ENCODE data around the gene BAG2. TPM values are rescaled to one million over a fixed set of nuclear protein-coding genes. Genes with fewer than 3 reads are reported as not detected.

BAG2 gene
- total and polyA plus RNA-seq, 10 of the 15 experiments (the other 5 are each of a cell fraction or from before 2014, with no cell fraction given): 7.7 to 17.6 (median 9.6) TPM

DNA sequence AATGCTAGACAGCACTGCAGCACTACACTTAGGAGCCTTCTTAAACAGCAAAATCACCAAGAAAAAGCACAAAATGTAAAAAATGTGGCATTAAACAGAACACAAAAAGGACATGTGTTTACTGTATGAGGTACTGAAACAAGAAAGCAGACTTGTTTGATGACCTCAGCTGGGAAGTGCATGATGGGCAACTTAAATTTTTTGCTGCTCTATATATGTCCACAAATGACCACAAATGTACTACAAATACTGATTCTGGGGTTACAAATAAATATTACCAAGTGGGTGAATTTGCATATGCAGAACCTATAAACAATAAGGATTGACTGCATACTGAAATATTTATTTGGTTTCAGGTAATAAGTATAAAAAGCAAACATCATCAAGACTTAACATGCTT is 36.9 kb downstream of the BAG2 start:
- Histone ChIP-seq H3K9me3 (replicated peaks; ENCODE audit: control insufficient read depth, insufficient read depth, low read length) (no peaks in the 10 kb centered on the region), H3K27me3 (replicated peaks in 1 of 2; ENCODE audit: control insufficient read depth in 2 of 2, insufficient read depth in 2 of 2, low read length in 1 of 2) (no peaks in the 10 kb centered on the region), H3K4me2 (ENCODE audit: control insufficient read depth, insufficient read depth) (no peak overlapping the region), H3K79me2 (ENCODE audit: control insufficient read depth, insufficient read depth, low read length) (no peaks in the 10 kb centered on the region; the same call in 1 of the 2 replicates), H3K4me1 (ENCODE audit: control insufficient read depth, insufficient read depth, low read length) (no peaks in the 10 kb centered on the region), H3K27ac (ENCODE audit: control insufficient read depth, insufficient read depth) (no peak overlapping the region), H2AFZ (ENCODE audit: control insufficient read depth, low read depth, low read length) (no peak overlapping the region), H3K4me3 (no peak overlapping the region), H3K36me3 (ENCODE audit: control insufficient read depth in 2 of 2, insufficient read depth in 2 of 2, low read length in 1 of 2) (no peaks in the 10 kb centered on the region; a peak in 1 of 4 replicates), H3K9ac (ENCODE audit: control insufficient read depth, insufficient read depth, low read length) (no peak overlapping the region), H4K20me1 (ENCODE audit: control insufficient read depth, insufficient read depth) (no peaks in the 10 kb centered on the region)
- intact Hi-C loops (cut with micrococcal nuclease; ENCODE audit: unreplicated experiment) (no loop called here), in situ Hi-C loops (cut with MboI) (no loop called here)
- ChIA-PET SMC1A (ENCODE audit: uncharacterized antibody, unreplicated experiment) (no interaction called here), POLR2A (no interaction called here), CTCF (no interaction called here), RAD21 (ENCODE audit: unreplicated experiment) (no interaction called here)
- FAIRE-seq (peak; percentile 75), ATAC-seq (peak; percentile 74), DNase-seq (ENCODE audit: low read depth, low spot score) (no peak)
- no TSS peak for BruUV-seq (replicated peaks)
- TF ChIP-seq, protein P1, sequence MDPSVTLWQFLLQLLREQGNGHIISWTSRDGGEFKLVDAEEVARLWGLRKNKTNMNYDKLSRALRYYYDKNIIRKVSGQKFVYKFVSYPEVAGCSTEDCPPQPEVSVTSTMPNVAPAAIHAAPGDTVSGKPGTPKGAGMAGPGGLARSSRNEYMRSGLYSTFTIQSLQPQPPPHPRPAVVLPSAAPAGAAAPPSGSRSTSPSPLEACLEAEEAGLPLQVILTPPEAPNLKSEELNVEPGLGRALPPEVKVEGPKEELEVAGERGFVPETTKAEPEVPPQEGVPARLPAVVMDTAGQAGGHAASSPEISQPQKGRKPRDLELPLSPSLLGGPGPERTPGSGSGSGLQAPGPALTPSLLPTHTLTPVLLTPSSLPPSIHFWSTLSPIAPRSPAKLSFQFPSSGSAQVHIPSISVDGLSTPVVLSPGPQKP (IDR thresholded peaks at IDR 0.05; ENCODE audit: low read depth, low read length): no peak
- TF ChIP-seq PAX5 (IDR thresholded peaks at IDR 0.05; ENCODE audit: borderline replicate concordance, low read depth, low read length) (no peak), RUNX3 (IDR thresholded peaks at IDR 0.05; ENCODE audit: low read length) (peak; percentile 79), PKNOX1 (IDR thresholded peaks at IDR 0.05) (no peak), RELA (IDR thresholded peaks at IDR 0.05; ENCODE audit: borderline replicate concordance, partially characterized antibody) (no peak), CREB1 (IDR thresholded peaks at IDR 0.05; ENCODE audit: low read depth) (peak; percentile 48; the same call in 1 of the 2 replicates), TARDBP (IDR thresholded peaks at IDR 0.05; ENCODE audit: borderline replicate concordance) (no peak), RFX5 (IDR thresholded peaks at IDR 0.05; ENCODE audit: low read depth, low read length) (no peak), BCL11A (IDR thresholded peaks at IDR 0.05; ENCODE audit: low read depth, low read length) (no peak), GABPA (IDR thresholded peaks at IDR 0.05; ENCODE audit: low read depth) (no peak), ASH2L (IDR thresholded peaks at IDR 0.05; ENCODE audit: borderline replicate concordance, low read depth) (no peak), SIX5 (IDR thresholded peaks at IDR 0.05; ENCODE audit: low read depth, low read length, severe bottlenecking) (no peak), IKZF2 (IDR thresholded peaks at IDR 0.05) (no peak), FOS (IDR thresholded peaks at IDR 0.05; ENCODE audit: borderline replicate concordance, extremely low read depth, insufficient read length) (no peak), STAT3 (IDR thresholded peaks at IDR 0.05; ENCODE audit: low read depth, low read length) (no peak), TBL1XR1 (IDR thresholded peaks at IDR 0.05; ENCODE audit: low read depth, low read length) (no peak), HDAC6 (IDR thresholded peaks at IDR 0.05; ENCODE audit: unreplicated experiment) (no peak), CBX3 (IDR thresholded peaks at IDR 0.05; ENCODE audit: borderline replicate concordance, low read depth) (no peak), SRF (IDR thresholded peaks at IDR 0.05; ENCODE audit: low read depth in 2 of 2, low read length in 2 of 2) (no peak)
- TF ChIP-seq, protein P2, sequence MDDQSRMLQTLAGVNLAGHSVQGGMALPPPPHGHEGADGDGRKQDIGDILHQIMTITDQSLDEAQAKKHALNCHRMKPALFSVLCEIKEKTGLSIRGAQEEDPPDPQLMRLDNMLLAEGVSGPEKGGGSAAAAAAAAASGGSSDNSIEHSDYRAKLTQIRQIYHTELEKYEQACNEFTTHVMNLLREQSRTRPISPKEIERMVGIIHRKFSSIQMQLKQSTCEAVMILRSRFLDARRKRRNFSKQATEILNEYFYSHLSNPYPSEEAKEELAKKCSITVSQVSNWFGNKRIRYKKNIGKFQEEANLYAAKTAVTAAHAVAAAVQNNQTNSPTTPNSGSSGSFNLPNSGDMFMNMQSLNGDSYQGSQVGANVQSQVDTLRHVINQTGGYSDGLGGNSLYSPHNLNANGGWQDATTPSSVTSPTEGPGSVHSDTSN (IDR thresholded peaks at IDR 0.05; ENCODE audit: insufficient replicate concordance, low read depth, low read length): no peak
- TF ChIP-seq, protein P3, sequence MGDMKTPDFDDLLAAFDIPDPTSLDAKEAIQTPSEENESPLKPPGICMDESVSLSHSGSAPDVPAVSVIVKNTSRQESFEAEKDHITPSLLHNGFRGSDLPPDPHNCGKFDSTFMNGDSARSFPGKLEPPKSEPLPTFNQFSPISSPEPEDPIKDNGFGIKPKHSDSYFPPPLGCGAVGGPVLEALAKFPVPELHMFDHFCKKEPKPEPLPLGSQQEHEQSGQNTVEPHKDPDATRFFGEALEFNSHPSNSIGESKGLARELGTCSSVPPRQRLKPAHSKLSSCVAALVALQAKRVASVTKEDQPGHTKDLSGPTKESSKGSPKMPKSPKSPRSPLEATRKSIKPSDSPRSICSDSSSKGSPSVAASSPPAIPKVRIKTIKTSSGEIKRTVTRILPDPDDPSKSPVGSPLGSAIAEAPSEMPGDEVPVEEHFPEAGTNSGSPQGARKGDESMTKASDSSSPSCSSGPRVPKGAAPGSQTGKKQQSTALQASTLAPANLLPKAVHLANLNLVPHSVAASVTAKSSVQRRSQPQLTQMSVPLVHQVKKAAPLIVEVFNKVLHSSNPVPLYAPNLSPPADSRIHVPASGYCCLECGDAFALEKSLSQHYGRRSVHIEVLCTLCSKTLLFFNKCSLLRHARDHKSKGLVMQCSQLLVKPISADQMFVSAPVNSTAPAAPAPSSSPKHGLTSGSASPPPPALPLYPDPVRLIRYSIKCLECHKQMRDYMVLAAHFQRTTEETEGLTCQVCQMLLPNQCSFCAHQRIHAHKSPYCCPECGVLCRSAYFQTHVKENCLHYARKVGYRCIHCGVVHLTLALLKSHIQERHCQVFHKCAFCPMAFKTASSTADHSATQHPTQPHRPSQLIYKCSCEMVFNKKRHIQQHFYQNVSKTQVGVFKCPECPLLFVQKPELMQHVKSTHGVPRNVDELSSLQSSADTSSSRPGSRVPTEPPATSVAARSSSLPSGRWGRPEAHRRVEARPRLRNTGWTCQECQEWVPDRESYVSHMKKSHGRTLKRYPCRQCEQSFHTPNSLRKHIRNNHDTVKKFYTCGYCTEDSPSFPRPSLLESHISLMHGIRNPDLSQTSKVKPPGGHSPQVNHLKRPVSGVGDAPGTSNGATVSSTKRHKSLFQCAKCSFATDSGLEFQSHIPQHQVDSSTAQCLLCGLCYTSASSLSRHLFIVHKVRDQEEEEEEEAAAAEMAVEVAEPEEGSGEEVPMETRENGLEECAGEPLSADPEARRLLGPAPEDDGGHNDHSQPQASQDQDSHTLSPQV (IDR thresholded peaks at IDR 0.05): no peak

Measured in GM12878 (cell line).